H1 (cell line): Measurements from ENCODE around the gene CRACDL. TPM values are rescaled to one million over a fixed set of nuclear protein-coding genes. Genes with fewer than 3 reads are reported as not detected.

ENCODE experiments used
- CTCF ChIA-PET: fragments of 300-600 bp; sonication (Branson Sonifier 250); formaldehyde crosslinking; loops from one replicate; lab custom pipeline; 2021; ENCODE audit not compliant: partially characterized antibody; lab: Charles Lee
- POLR2A ChIA-PET: fragments of 300-600 bp; sonication (Branson Sonifier 250); formaldehyde crosslinking; loops from one replicate; lab custom pipeline; 2021; ENCODE audit warnings: inconsistent platforms; ENCODE audit not compliant: partially characterized antibody; lab: Charles Lee
- DNase-seq, 2 experiments: peaks; one replicate each; pipeline versions ENCODE4 v3.0.0 to v3.0.0-alpha.2; 2010 to 2022; ENCODE audit warnings: low spot score in 2 of 2, low read depth in 1 of 2, mixed read lengths in 1 of 2
- FAIRE-seq: peaks from 2 replicates; lab custom pipeline; 2011; peaks lifted over from hg19 to GRCh38; lab: Jason Lieb, UNC
- H2AFZ ChIP-seq: 2 replicates; pipeline ENCODE4 v1.8.1; 2012; ENCODE audit warnings: low read length, inconsistent platforms
- H2AK5ac ChIP-seq: 2 replicates; pipeline ENCODE4 v1.6.1; 2013; ENCODE audit warnings: low read depth, low read length
- H2BK120ac ChIP-seq: replicated peaks from 2 replicates; pipeline ENCODE3; 2013; ENCODE audit warnings: low read depth, low read length, inconsistent platforms
- H2BK12ac ChIP-seq: 2 replicates; pipeline ENCODE4 v1.6.1; 2013; ENCODE audit warnings: low read depth, low read length
- H2BK15ac ChIP-seq: 2 replicates; pipeline ENCODE4 v1.6.1; 2013; ENCODE audit warnings: low read length
- H2BK20ac ChIP-seq: 2 replicates; pipeline ENCODE4 v1.6.1; 2013; ENCODE audit warnings: low read length
- H2BK5ac ChIP-seq: 2 replicates; pipeline ENCODE4 v1.6.1; 2013; ENCODE audit warnings: low read depth, low read length
- H3K14ac ChIP-seq: 2 replicates; pipeline ENCODE4 v1.6.1; 2013; ENCODE audit warnings: inconsistent platforms; ENCODE audit not compliant: insufficient read length
- H3K18ac ChIP-seq: 2 replicates; pipeline ENCODE4 v1.6.1; 2013; ENCODE audit warnings: low read length; ENCODE audit errors: extremely low read depth
- H3K23ac ChIP-seq: 2 replicates; pipeline ENCODE4 v1.6.1; 2013; ENCODE audit warnings: inconsistent platforms; ENCODE audit not compliant: insufficient read length
- H3K23me2 ChIP-seq: 2 replicates; pipeline ENCODE4 v1.6.1; 2013; ENCODE audit warnings: low read depth, low read length
- H3K27ac ChIP-seq: 2 replicates; pipeline ENCODE4 v1.6.1; 2011; ENCODE audit warnings: low read depth, low read length, inconsistent platforms
- H3K27me3 ChIP-seq, 4 experiments: replicated peaks in 1 of 4; 1 replicate in 1 of 4; 2 replicates in 3 of 4; pipeline versions ENCODE4 v1.6.1 to v1.8.1; 2011 to 2013; ENCODE audit warnings: low read length in 3 of 4, mild to moderate bottlenecking in 3 of 4, inconsistent platforms in 2 of 4, mixed read lengths in 2 of 4, moderate library complexity in 1 of 4; ENCODE audit not compliant: control insufficient read depth in 3 of 4, insufficient read depth in 3 of 4; ENCODE audit errors: extremely low read depth in 1 of 4
- H3K36me3 ChIP-seq, 4 experiments: 2 replicates each; pipeline versions ENCODE4 v1.6.1 to v1.8.1; 2011 to 2013; ENCODE audit warnings: mild to moderate bottlenecking in 4 of 4, low read length in 3 of 4, moderate library complexity in 2 of 4, control low read depth in 1 of 4, inconsistent platforms in 1 of 4; ENCODE audit not compliant: insufficient read depth in 4 of 4, control insufficient read depth in 2 of 4
- H3K4ac ChIP-seq: replicated peaks from 2 replicates; pipeline ENCODE3; 2013; ENCODE audit warnings: low read length, low read depth, mixed read lengths, inconsistent platforms; ENCODE audit not compliant: insufficient read length
- H3K4me1 ChIP-seq, 4 experiments: replicated peaks in 1 of 4; 1 replicate in 1 of 4; 2 replicates in 3 of 4; pipeline versions ENCODE4 v1.6.1 to v1.8.1; 2011 to 2013; ENCODE audit warnings: low read length in 3 of 4, inconsistent platforms in 2 of 4, mixed read lengths in 1 of 4; ENCODE audit not compliant: insufficient read depth in 4 of 4, control insufficient read depth in 3 of 4
- H3K4me2 ChIP-seq, 2 experiments: 2 replicates each; pipeline versions ENCODE4 v1.6.1 to v1.8.1; 2011 to 2013; ENCODE audit warnings: low read depth in 2 of 2, low read length in 2 of 2, control low read depth in 1 of 2, inconsistent platforms in 1 of 2, mild to moderate bottlenecking in 1 of 2; ENCODE audit not compliant: insufficient read depth in 1 of 2
- H3K4me3 ChIP-seq, 4 experiments: fragments of 200-600, 300-600 bp in 1 of 4; sonication (generic), shearing (Covaris generic), sonication (Bioruptor Twin) in 1 of 4; 2 replicates each; pipeline versions ENCODE4 v1.5.1 to v1.8.1; 2011 to 2016; ENCODE audit warnings: low read length in 4 of 4, low read depth in 3 of 4, control low read depth in 2 of 4, inconsistent platforms in 2 of 4, mild to moderate bottlenecking in 2 of 4, mixed read lengths in 1 of 4, moderate library complexity in 1 of 4; ENCODE audit not compliant: insufficient read depth in 2 of 4; ENCODE audit errors: extremely low read depth in 1 of 4
- H3K56ac ChIP-seq: replicated peaks from 2 replicates; pipeline ENCODE3; 2013; ENCODE audit warnings: low read depth, mild to moderate bottlenecking, mixed read lengths, low read length, inconsistent platforms; ENCODE audit not compliant: insufficient read length
- H3K79me1 ChIP-seq: 2 replicates; pipeline ENCODE4 v1.6.1; 2013; ENCODE audit warnings: low read depth, low read length, control low read depth
- H3K79me2 ChIP-seq, 2 experiments: 2 replicates each; pipeline versions ENCODE4 v1.6.1 to v1.8.1; 2012 to 2013; ENCODE audit warnings: low read length in 2 of 2, mild to moderate bottlenecking in 2 of 2, inconsistent platforms in 1 of 2; ENCODE audit not compliant: insufficient read depth in 2 of 2, control insufficient read depth in 1 of 2
- H3K9ac ChIP-seq, 4 experiments: replicated peaks in 1 of 4; 1 replicate in 1 of 4; 2 replicates in 3 of 4; pipeline versions ENCODE4 v1.6.1 to v1.8.1; 2011 to 2013; ENCODE audit warnings: low read depth in 3 of 4, low read length in 3 of 4, control low read depth in 2 of 4, mild to moderate bottlenecking in 2 of 4, moderate library complexity in 2 of 4, inconsistent platforms in 1 of 4; ENCODE audit errors: extremely low read depth in 1 of 4
- H3K9me3 ChIP-seq, 2 experiments: 2 replicates each; pipeline versions ENCODE4 v1.6.1 to v1.8.1; 2012 to 2013; ENCODE audit warnings: mild to moderate bottlenecking in 2 of 2, moderate library complexity in 2 of 2, control low read depth in 1 of 2, inconsistent platforms in 1 of 2, low read depth in 1 of 2, low read length in 1 of 2, mixed read lengths in 1 of 2; ENCODE audit not compliant: insufficient read depth in 2 of 2
- H4K20me1 ChIP-seq, 2 experiments: replicated peaks in 1 of 2; 2 replicates each; pipeline versions ENCODE3 to v1.8.1; 2011 to 2013; ENCODE audit warnings: inconsistent platforms in 2 of 2, low read length in 2 of 2, mild to moderate bottlenecking in 1 of 2; ENCODE audit not compliant: insufficient read depth in 2 of 2, control insufficient read depth in 1 of 2
- H4K5ac ChIP-seq: 2 replicates; pipeline ENCODE4 v1.6.1; 2013; ENCODE audit warnings: low read length, low read depth, mixed read lengths, inconsistent platforms; ENCODE audit not compliant: insufficient read length
- H4K8ac ChIP-seq: 2 replicates; pipeline ENCODE4 v1.8.0; 2013; ENCODE audit warnings: mild to moderate bottlenecking, moderate library complexity, low read length, inconsistent platforms; ENCODE audit not compliant: insufficient read depth; ENCODE audit errors: extremely low read depth
- H4K91ac ChIP-seq: replicated peaks from 2 replicates; pipeline ENCODE3; 2013; ENCODE audit warnings: low read length, mixed read lengths, inconsistent platforms; ENCODE audit not compliant: insufficient read length
- BACH1 ChIP-seq: IDR thresholded peaks from 2 replicates; pipeline ENCODE4 v1.6.1; 2012; ENCODE audit warnings: low read length, improper control_type of control experiment
- CEBPB ChIP-seq: IDR thresholded peaks from 2 replicates; pipeline ENCODE4 v1.6.1; 2012; ENCODE audit warnings: low read depth, low read length
- EZH2 ChIP-seq: fragments of 200-600 bp; sonication (generic); IDR thresholded peaks from 2 replicates; pipeline ENCODE4 v1.7.1; 2012; ENCODE audit warnings: low read depth, mild to moderate bottlenecking, moderate library complexity, low read length, inconsistent platforms; ENCODE audit not compliant: severe bottlenecking
- KDM1A ChIP-seq: fragments of 200-600, 300-600 bp; sonication (generic); IDR thresholded peaks from 2 replicates; pipeline ENCODE4 v1.7.1; 2016; ENCODE audit warnings: mild to moderate bottlenecking, low read length, borderline replicate concordance
- PHF8 ChIP-seq: fragments of 200-600 bp; sonication (generic); conservative IDR thresholded peaks from 2 replicates; pipeline ENCODE4 v1.7.1; 2012; ENCODE audit warnings: low read depth, mild to moderate bottlenecking, inconsistent platforms, low read length, moderate library complexity
- RXRA ChIP-seq: IDR thresholded peaks from 2 replicates; pipeline ENCODE4 v1.6.1; 2011; ENCODE audit warnings: low read depth, mild to moderate bottlenecking, low read length, moderate library complexity; ENCODE audit not compliant: insufficient read depth
- WGBS, 2 experiments: shearing (Covaris generic) in 1 of 2; methylation state at CpG; one replicate each; pipeline versions ENCODE4 v1.1.6 to v1.1.7; 2013 to 2015; ENCODE audit warnings: low lambda C conversion rate in 2 of 2, mixed read lengths in 2 of 2, inconsistent platforms in 1 of 2, low coverage in 1 of 2, missing lambda C conversion rate in 1 of 2; ENCODE audit not compliant: insufficient replicate concordance in 2 of 2, insufficient coverage in 1 of 2, insufficient read length in 1 of 2; ENCODE audit errors: extremely low coverage in 1 of 2, missing lambda C conversion rate in 1 of 2; 5-methylcytosine and 5-hydroxymethylcytosine counted together
- polyA plus RNA-seq, 7 experiments: library from polyadenylated mRNA; depleted of rRNA in 3 of 7; stranded (reverse) in 5 of 7; unstranded in 2 of 7; fragments of >200 nt in 5 of 7; fragments of 200-250 nt in 2 of 7; gene quantifications; 1 replicate in 5 of 7; 2 replicates in 1 of 7; 4 replicates in 1 of 7; pipeline versions ENCODE4 v1.2.1 to v1.2.3, GENCODE V29; 2011 to 2013; ENCODE audit warnings: missing spikeins in 2 of 7, mixed read lengths in 2 of 7
- total RNA-seq: library from RNA; stranded (reverse); fragmentation: NEBNext Ultra II Directional; extraction: Animal tissue kit (Norgen Biotek cat#: 25700); gene quantifications from 2 replicates; pipeline ENCODE4 v1.2.1, GENCODE V29; 2021
- TF ChIP-seq, protein P1 (sequence below): IDR thresholded peaks from 2 replicates; pipeline ENCODE4 v1.6.1; 2012; ENCODE audit warnings: inconsistent platforms

The CRACDL gene
- total and polyA plus RNA-seq, 2 of the 8 experiments (the other 6 are each of a cell fraction or from before 2014, with no cell fraction given): 0.07 to 0.38 TPM

DNA sequence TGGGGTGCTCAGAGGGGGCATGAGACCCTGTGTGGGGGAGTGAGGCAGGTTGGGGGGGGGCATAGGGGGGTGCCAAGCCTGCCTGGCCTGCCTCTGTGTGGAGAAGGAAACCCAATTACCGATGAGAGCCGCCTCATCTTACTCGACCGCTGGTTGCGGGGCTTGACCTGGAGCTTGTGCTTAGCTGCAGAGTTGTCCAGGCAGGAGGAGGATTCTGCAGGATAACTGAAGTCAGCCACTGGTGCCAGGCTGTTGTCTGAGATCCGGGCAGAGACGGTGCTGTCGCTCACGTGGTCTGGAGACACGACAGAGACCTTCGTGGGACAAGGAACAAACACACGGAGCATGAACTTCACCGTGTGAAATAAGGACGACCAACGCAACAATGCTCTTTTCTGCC, 109.2 kb downstream of the CRACDL start:
- Histone ChIP-seq H3K18ac (no peak overlapping the region), H3K9me3 (peaks cover 0 to 5% of the 10 kb centered on the region in 2 experiments; a peak in 3 of 4 replicates), H2BK5ac (no peak overlapping the region), H2AK5ac (no peak overlapping the region), H3K56ac (no peak overlapping the region), H3K4ac (no peak overlapping the region), H3K4me1 (no peaks in the 10 kb centered on the region), H2BK12ac (no peak overlapping the region), H4K91ac (no peak overlapping the region), H3K23me2 (peaks cover 5% of the 10 kb centered on the region; the same call in 1 of the 2 replicates), H3K36me3 (peaks cover 0 to 5% (median 0%) of the 10 kb centered on the region in 4 experiments; a peak in 2 of 8 replicates), H3K79me1 (no peaks in the 10 kb centered on the region), H2BK120ac (no peak overlapping the region), H2BK20ac (no peak overlapping the region), H3K14ac (no peak overlapping the region), H3K23ac (no peak overlapping the region), H3K9ac (no peak overlapping the region)
- CTCF ChIA-PET: interaction anchor here (1.6 kb wide), 1 partner anchor 10 kb away, joined by 6 read pairs; no protein-coding TSS in a partner anchor
- POLR2A ChIA-PET: no interaction called here
- TF ChIP-seq EZH2 (no peak), PHF8 (no peak), CEBPB (no peak), BACH1 (no peak), RXRA (no peak), KDM1A (no peak)
- TF ChIP-seq, protein P1, sequence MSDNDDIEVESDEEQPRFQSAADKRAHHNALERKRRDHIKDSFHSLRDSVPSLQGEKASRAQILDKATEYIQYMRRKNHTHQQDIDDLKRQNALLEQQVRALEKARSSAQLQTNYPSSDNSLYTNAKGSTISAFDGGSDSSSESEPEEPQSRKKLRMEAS: no peak
- TF ChIP-seq, all 59 proteins: peak for 0
- 94% methylated on average over 12 of the region's 15 CpGs; no CpG with 5 or more reads in 1 of the 2 experiments for WGBS, 2 experiments
- Histone ChIP-seq H3K79me2 (no peaks in the 10 kb centered on the region), H4K5ac (no peak overlapping the region), H4K20me1 (no peaks in the 10 kb centered on the region), H3K4me2 (no peak overlapping the region), H3K27me3 (peaks cover 9 to 24% (median 19%) of the 10 kb centered on the region in 4 experiments), H2BK15ac (no peak overlapping the region), H2AFZ (no peak overlapping the region), H3K4me3 (no peak overlapping the region), H4K8ac (no peak overlapping the region), H3K27ac (no peak overlapping the region)
- DNase-seq: no peak
- FAIRE-seq: no peak
